Measurements from ENCODE around the gene KLHL29. TPM values are rescaled to one million over a fixed set of nuclear protein-coding genes. Genes with fewer than 3 reads are reported as not detected.

The KLHL29 gene
- total RNA-seq, 1 experiment from 2014 or later = 12.2 TPM

DNA sequence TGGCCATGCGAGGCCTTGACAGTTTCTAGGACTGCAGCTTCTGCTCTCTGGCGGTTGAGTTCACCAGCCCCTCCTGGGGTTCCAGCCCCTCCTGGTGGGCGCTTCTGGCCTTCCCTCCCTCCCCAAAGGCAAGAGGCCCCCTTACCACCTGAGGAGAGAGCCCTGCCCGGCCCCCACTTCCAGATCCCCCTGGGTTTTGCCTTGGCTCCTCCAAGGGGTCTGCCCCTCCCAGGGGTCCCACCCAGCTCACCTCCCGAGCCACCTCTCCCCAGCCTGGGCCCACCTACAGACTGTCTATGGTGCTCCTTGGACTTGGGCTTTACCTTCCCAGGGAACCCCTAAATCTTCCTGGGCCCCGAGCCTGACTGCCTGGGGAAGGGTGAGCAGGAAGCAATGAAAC, 277.5 kb downstream of the KLHL29 start:
- CTCF ChIA-PET = interaction anchor here (0.6 kb wide), 1 partner anchor 195 kb away, joined by 5 read pairs; no protein-coding TSS in a partner anchor
- POLR2A ChIA-PET (ENCODE audit: low non-redundant PET) = no interaction called here
- intact Hi-C loops (cut with micrococcal nuclease; ENCODE audit: unreplicated experiment) = no loop called here
- Histone ChIP-seq H3K4me3 (ENCODE audit: low read depth, low read length, poor library complexity, severe bottlenecking) (no peak overlapping the region), H3K27ac (ENCODE audit: low read depth, low read length, poor library complexity, severe bottlenecking) (no peak overlapping the region), H3K36me3 (ENCODE audit: insufficient read depth, low read length, poor library complexity, severe bottlenecking) (no peaks in the 10 kb centered on the region), H3K4me1 (ENCODE audit: insufficient read depth, low read length, poor library complexity, severe bottlenecking) (peaks cover 18% of the 10 kb centered on the region), H3K9me3 (ENCODE audit: low read depth, low read length, poor library complexity, severe bottlenecking) (no peaks in the 10 kb centered on the region), H3K27me3 (replicated peaks; ENCODE audit: insufficient read depth, low read depth, low read length, poor library complexity) (no peaks in the 10 kb centered on the region)
- no peak for DNase-seq (ENCODE audit: low spot score)
- TF ChIP-seq, protein P1, sequence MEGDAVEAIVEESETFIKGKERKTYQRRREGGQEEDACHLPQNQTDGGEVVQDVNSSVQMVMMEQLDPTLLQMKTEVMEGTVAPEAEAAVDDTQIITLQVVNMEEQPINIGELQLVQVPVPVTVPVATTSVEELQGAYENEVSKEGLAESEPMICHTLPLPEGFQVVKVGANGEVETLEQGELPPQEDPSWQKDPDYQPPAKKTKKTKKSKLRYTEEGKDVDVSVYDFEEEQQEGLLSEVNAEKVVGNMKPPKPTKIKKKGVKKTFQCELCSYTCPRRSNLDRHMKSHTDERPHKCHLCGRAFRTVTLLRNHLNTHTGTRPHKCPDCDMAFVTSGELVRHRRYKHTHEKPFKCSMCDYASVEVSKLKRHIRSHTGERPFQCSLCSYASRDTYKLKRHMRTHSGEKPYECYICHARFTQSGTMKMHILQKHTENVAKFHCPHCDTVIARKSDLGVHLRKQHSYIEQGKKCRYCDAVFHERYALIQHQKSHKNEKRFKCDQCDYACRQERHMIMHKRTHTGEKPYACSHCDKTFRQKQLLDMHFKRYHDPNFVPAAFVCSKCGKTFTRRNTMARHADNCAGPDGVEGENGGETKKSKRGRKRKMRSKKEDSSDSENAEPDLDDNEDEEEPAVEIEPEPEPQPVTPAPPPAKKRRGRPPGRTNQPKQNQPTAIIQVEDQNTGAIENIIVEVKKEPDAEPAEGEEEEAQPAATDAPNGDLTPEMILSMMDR (conservative IDR thresholded peaks at IDR 0.05; ENCODE audit: low read depth, low read length) = no peak
- no peak for TF ChIP-seq EZH2 (IDR thresholded peaks at IDR 0.05; ENCODE audit: borderline replicate concordance, low read depth, low read length, poor library complexity, severe bottlenecking)
- no TSS peak for BruUV-seq (replicated peaks)

DNA sequence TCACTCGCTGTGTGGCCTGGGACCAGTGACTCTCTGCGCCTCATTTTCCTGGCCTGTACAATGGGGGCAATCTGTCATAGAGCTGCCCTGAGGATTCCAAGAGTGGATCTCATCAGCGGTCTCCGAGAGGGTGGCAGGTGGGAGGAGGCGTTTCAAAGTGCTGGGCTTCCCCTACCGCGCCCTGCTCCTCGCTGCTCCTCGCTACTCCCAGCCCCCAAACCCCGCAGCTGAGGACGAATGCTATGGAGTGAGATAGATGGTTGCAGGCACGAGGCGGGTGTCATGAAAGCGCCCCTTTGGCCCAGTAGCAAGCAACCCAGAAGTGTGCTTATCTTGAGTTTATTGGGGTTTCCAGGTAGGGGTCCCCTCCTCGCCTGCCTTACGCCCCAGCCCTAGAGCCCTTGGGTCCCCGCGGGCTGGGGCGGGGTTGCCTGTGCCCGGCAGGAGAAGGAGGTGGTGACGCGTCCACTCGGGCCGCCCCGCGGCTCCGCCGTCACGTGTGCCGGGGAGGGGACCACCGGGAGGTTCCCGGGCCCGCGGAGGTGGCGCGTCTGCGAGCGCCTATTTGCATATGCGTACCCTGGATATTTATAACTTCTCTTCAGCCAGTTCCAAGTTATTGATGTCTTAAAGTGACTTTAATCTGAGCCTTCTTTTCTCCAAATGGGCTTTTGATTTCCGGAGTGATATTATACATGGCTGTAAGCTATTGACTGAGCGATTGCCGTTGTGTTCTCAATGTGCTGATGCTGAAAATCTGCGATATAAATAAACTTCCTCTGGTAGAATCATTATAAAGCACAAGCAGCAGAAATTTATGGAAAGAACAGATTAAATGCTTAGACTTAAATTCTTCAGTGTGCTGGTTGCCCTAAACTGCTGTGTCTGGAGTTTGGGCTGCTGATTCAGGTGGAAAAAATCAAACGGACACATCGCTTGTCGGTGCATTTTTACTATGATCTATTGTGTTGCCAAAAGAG, 278.3 kb downstream of the KLHL29 start:
- ChIA-PET CTCF (no interaction called here), POLR2A (ENCODE audit: low non-redundant PET) (no interaction called here)
- TF ChIP-seq EZH2 (IDR thresholded peaks at IDR 0.05; ENCODE audit: borderline replicate concordance, low read depth, low read length, poor library complexity, severe bottlenecking) = no peak
- TF ChIP-seq, protein P1 (conservative IDR thresholded peaks at IDR 0.05; ENCODE audit: low read depth, low read length) = no peak
- no peaks in the 10 kb centered on the region for H3K27me3 ChIP-seq (replicated peaks; ENCODE audit: insufficient read depth, low read depth, low read length, poor library complexity)
- H3K36me3 ChIP-seq (ENCODE audit: insufficient read depth, low read length, poor library complexity, severe bottlenecking) = no peaks in the 10 kb centered on the region
- intact Hi-C loops (cut with micrococcal nuclease; ENCODE audit: unreplicated experiment) = no loop called here
- H3K27ac ChIP-seq (ENCODE audit: low read depth, low read length, poor library complexity, severe bottlenecking) = no peak overlapping the region
- BruUV-seq (replicated peaks) = no TSS peak
- DNase-seq (ENCODE audit: low spot score) = peak; percentile 28
- peaks cover 20% of the 10 kb centered on the region for H3K4me1 ChIP-seq (ENCODE audit: insufficient read depth, low read length, poor library complexity, severe bottlenecking)
- H3K9me3 ChIP-seq (ENCODE audit: low read depth, low read length, poor library complexity, severe bottlenecking) = no peaks in the 10 kb centered on the region
- peak overlapping the region; percentile 36 for H3K4me3 ChIP-seq (ENCODE audit: low read depth, low read length, poor library complexity, severe bottlenecking)

DNA sequence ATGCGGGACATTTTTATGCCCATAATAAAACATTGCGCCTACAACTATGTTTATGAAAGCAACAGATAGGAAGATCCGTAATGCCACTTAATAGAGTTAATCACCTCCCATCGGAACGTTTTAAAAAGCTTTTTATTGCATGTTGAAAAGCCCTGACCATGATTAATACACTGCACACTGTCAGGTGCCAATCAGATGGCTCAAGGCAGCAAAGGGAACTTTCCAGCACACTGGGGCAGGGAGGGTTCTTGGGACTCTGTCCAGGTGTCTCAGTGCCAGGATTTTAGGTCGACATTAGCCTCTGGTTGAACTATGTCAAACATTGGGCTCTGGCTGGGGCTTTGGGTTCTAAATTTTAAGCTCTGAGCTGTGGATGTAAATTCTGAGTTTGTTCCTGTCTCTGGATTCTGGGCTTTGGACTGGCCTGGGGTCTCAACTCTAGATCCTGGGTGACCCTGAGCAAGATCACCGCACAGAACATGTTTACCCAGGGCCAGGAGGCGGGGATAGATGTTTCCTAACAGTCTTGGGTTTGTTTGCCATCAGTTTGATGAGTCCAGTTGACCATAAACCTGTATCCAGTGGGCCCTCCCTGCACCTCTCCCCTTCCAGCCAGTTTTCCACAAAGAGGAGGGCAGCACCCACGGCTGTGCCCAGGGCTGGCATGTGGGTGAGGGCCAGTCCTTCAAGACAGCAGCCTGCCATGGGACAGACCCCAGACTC, 279.2 kb downstream of the KLHL29 start:
- intact Hi-C loops (cut with micrococcal nuclease; ENCODE audit: unreplicated experiment) = no loop called here
- no TSS peak for BruUV-seq (replicated peaks)
- Histone ChIP-seq H3K27ac (ENCODE audit: low read depth, low read length, poor library complexity, severe bottlenecking) (no peak overlapping the region), H3K27me3 (replicated peaks; ENCODE audit: insufficient read depth, low read depth, low read length, poor library complexity) (no peaks in the 10 kb centered on the region), H3K36me3 (ENCODE audit: insufficient read depth, low read length, poor library complexity, severe bottlenecking) (no peaks in the 10 kb centered on the region), H3K9me3 (ENCODE audit: low read depth, low read length, poor library complexity, severe bottlenecking) (no peaks in the 10 kb centered on the region), H3K4me3 (ENCODE audit: low read depth, low read length, poor library complexity, severe bottlenecking) (peak overlapping the region; percentile 36), H3K4me1 (ENCODE audit: insufficient read depth, low read length, poor library complexity, severe bottlenecking) (peaks cover 30% of the 10 kb centered on the region)
- DNase-seq (ENCODE audit: low spot score) = no peak
- ChIA-PET CTCF (no interaction called here), POLR2A (ENCODE audit: low non-redundant PET) (no interaction called here)
- TF ChIP-seq, protein P1 (conservative IDR thresholded peaks at IDR 0.05; ENCODE audit: low read depth, low read length) = no peak
- TF ChIP-seq EZH2 (IDR thresholded peaks at IDR 0.05; ENCODE audit: borderline replicate concordance, low read depth, low read length, poor library complexity, severe bottlenecking) = no peak
